Testis (tissue), 2 donors: ENCODE data around the gene ACACB.

Source experiments
- CTCF ChIP-seq, 3 experiments: fragments of 450-650 bp in 2 of 3; fragments of 200-600 bp in 1 of 3; sonication (generic) in 1 of 3; IDR thresholded peaks; one replicate each; pipeline ENCODE4 v1.5.1; 2016 to 2019; ENCODE audit warnings: antibody characterized with exemption in 3 of 3, mild to moderate bottlenecking in 2 of 3, moderate library complexity in 1 of 3
- POLR2A ChIP-seq: fragments of 450-650 bp; IDR thresholded peaks from one replicate; pipeline ENCODE4 v1.6.1; 2017; ENCODE audit warnings: antibody characterized with exemption, mild to moderate bottlenecking, moderate library complexity

- TF ChIP-seq CTCF (IDR thresholded peaks at IDR 0.05), result no peak
- no peak for TF ChIP-seq POLR2A
Measured at GRCh38 chr12:109239691-109240090, 123.3 kb downstream of the ACACB start.
